Sigmoid colon (tissue), 4 donors: Measurements from ENCODE around the gene LYSMD2.

ENCODE experiments used
- EP300 ChIP-seq, 4 donors: sonication (generic); formaldehyde crosslinking; IDR thresholded peaks; one replicate each; pipeline ENCODE4 v1.6.1; 2017; ENCODE audit warnings: antibody characterized with exemption in 4 of 4
- POLR2A ChIP-seq, 2 donors: fragments of 450-650 bp; IDR thresholded peaks; one replicate each; pipeline ENCODE4 v1.6.1; 2016; ENCODE audit warnings: antibody characterized with exemption in 2 of 2, mild to moderate bottlenecking in 2 of 2, moderate library complexity in 2 of 2
- POLR2AphosphoS5 ChIP-seq, 4 donors: sonication (generic); formaldehyde crosslinking; IDR thresholded peaks; one replicate each; pipeline ENCODE4 v1.6.1; 2017; ENCODE audit warnings: antibody characterized with exemption in 4 of 4
- TF ChIP-seq, protein P1 (sequence below), 4 experiments: fragments of 450-650 bp in 3 of 4; fragments of 200-600 bp in 1 of 4; IDR thresholded peaks; one replicate each; pipeline ENCODE4 v1.5.1; 2016 to 2019; ENCODE audit warnings: antibody characterized with exemption in 4 of 4, mild to moderate bottlenecking in 3 of 4, moderate library complexity in 2 of 4

DNA sequence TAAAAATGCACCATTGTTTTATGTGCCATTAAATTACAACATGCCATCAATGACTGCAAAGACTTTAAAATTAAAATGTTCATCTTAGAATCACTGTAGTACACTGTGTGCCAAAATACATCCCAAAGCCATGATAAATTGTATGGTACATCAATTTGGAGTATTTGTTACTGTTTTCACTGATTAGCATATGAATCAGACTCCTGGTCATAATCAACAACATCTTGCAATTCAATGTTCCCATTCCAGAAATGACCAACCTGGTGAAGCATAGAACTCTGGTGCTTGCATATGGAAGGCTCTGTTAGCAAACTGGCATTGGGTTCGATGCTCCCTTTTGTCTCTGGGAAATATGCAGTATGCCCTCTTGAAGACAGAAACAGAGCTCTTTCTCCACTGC is 22.5 kb downstream of the LYSMD2 start:
- TF ChIP-seq, protein P1, sequence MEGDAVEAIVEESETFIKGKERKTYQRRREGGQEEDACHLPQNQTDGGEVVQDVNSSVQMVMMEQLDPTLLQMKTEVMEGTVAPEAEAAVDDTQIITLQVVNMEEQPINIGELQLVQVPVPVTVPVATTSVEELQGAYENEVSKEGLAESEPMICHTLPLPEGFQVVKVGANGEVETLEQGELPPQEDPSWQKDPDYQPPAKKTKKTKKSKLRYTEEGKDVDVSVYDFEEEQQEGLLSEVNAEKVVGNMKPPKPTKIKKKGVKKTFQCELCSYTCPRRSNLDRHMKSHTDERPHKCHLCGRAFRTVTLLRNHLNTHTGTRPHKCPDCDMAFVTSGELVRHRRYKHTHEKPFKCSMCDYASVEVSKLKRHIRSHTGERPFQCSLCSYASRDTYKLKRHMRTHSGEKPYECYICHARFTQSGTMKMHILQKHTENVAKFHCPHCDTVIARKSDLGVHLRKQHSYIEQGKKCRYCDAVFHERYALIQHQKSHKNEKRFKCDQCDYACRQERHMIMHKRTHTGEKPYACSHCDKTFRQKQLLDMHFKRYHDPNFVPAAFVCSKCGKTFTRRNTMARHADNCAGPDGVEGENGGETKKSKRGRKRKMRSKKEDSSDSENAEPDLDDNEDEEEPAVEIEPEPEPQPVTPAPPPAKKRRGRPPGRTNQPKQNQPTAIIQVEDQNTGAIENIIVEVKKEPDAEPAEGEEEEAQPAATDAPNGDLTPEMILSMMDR (IDR thresholded peaks at IDR 0.05), result no peak
- TF ChIP-seq POLR2A (IDR thresholded peaks at IDR 0.05) (no peak), EP300 (IDR thresholded peaks at IDR 0.05) (no peak), POLR2AphosphoS5 (IDR thresholded peaks at IDR 0.05) (no peak)
